HEK293T (cell line): ENCODE results near the gene P2RY12.

Experiments used
- ARNT ChIP-seq: fragments of 450-650 bp; IDR thresholded peaks from 2 replicates; pipeline ENCODE4 v1.6.1; 2017; ENCODE audit warnings: mild to moderate bottlenecking
- BHLHE40 ChIP-seq: fragments of 450-650 bp; IDR thresholded peaks from 2 replicates; pipeline ENCODE4 v1.6.1; 2016; ENCODE audit warnings: mild to moderate bottlenecking, moderate library complexity, borderline replicate concordance
- CTBP1 ChIP-seq: fragments of 450-650 bp; IDR thresholded peaks from 2 replicates; pipeline ENCODE4 v1.6.1; 2016; ENCODE audit warnings: borderline replicate concordance
- ELF4 ChIP-seq: fragments of 450-650 bp; IDR thresholded peaks from 2 replicates; pipeline ENCODE4 v1.6.1; 2017; ENCODE audit warnings: antibody characterized with exemption
- FOXK2 ChIP-seq: fragments of 450-650 bp; IDR thresholded peaks from 2 replicates; pipeline ENCODE4 v1.6.1; 2016; ENCODE audit warnings: mild to moderate bottlenecking
- FOXM1 ChIP-seq: fragments of 450-650 bp; IDR thresholded peaks from 2 replicates; pipeline ENCODE4 v1.6.1; 2017; ENCODE audit warnings: mild to moderate bottlenecking, borderline replicate concordance
- PKNOX1 ChIP-seq: fragments of 450-650 bp; IDR thresholded peaks from 2 replicates; pipeline ENCODE4 v1.6.1; 2016
- SP1 ChIP-seq: fragments of 450-650 bp; IDR thresholded peaks from 2 replicates; pipeline ENCODE4 v1.6.1; 2017
- SUZ12 ChIP-seq: fragments of 450-650 bp; IDR thresholded peaks from 2 replicates; pipeline ENCODE4 v1.6.1; 2016; ENCODE audit warnings: mild to moderate bottlenecking
- TARDBP ChIP-seq: fragments of 450-650 bp; IDR thresholded peaks from 2 replicates; pipeline ENCODE4 v1.6.1; 2016
- ZNF384 ChIP-seq: fragments of 450-650 bp; IDR thresholded peaks from 2 replicates; pipeline ENCODE4 v1.6.1; 2016

- no peak for TF ChIP-seq SUZ12
- TF ChIP-seq ZNF384, result no peak
- TF ChIP-seq PKNOX1, result no peak
- no peak for TF ChIP-seq FOXM1
- no peak for TF ChIP-seq CTBP1
- TF ChIP-seq ELF4, result no peak
- no peak for TF ChIP-seq BHLHE40
- TF ChIP-seq FOXK2, result no peak
- TF ChIP-seq ARNT, result no peak
- TF ChIP-seq SP1, result no peak
- no peak for TF ChIP-seq TARDBP
Observed at GRCh38 chr3:151367448-151367847, 17.1 kb downstream of the P2RY12 start.
